ENCODE data around the gene CLDN20. TPM values are rescaled to one million over a fixed set of nuclear protein-coding genes. Genes with fewer than 3 reads are reported as not detected.
A peak's percentile ranks its signal among the peaks of the same experiment; 100 is the strongest.

Gene CLDN20
- total and polyA plus RNA-seq, 10 of the 15 experiments (the other 5 are each of a cell fraction or from before 2014, with no cell fraction given), result 0.13 to 0.23 TPM; not detected in 8

DNA sequence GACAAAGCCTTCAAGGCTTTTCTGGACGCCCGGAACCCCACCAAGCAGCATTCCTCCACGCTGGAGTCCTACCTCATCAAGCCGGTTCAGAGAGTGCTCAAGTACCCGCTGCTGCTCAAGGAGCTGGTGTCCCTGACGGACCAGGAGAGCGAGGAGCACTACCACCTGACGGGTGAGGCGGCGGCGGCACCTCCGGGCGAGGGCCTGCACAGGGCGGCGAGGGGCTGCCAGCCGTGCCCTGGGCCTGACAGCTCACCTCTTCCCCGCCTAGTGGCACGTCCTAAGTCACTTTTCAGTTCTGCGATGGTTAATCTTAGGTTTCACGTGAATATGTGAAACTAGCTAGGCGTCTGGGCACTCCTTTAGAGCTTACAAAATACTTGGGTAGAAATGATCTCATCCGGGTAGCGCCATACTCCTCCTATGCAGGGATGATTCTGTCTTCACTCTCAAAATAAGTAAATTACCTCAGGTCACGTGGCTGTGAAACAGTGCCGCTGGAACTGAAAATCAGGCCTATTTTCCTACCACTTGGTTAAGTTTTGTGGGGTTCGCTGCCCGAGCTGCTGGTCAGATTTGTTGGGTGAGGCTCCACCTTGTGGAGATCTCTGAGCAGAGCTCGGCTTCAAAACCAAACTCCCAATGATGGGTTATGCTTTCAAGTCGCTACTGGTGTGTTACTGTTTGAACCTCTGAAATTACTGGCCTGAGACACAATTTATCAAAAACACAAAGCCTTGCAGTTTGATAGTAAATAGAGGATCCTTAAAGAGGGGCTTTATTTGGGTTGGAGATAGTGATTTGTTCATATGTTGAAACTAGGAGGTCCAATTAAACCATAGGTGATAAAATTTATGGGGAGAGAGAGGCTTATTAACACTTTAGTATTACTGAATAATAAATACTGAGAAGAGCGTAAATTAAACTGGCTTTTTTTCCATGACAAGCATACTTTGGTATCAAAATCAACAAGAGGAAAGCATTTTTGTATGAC lies 15.5 kb upstream of the CLDN20 start:
- ChIA-PET POLR2A (interaction anchor here (0.5 to 1.4 kb wide), 3 partner anchors 63 to 192 kb away, joined by 3 to 8 read pairs (median 6); no protein-coding TSS in a partner anchor), CTCF (interaction anchor here (0.7 to 8.5 kb wide), 32 partner anchors 9 to 574 kb away, joined by 3 to 228 read pairs (median 4); partner anchors contain the start of gene CLDN20), RAD21 (ENCODE audit: unreplicated experiment) (interaction anchor here (0.7 to 10.1 kb wide), 21 partner anchors 11 to 574 kb away, joined by 3 to 178 read pairs (median 5); no protein-coding TSS in a partner anchor), SMC1A (ENCODE audit: uncharacterized antibody, unreplicated experiment) (interaction anchor here (0.6 to 11.0 kb wide), 34 partner anchors 8 to 575 kb away, joined by 3 to 224 read pairs (median 5); partner anchors contain the start of genes CLDN20 and TFB1M)
- Histone ChIP-seq H2AFZ (ENCODE audit: control insufficient read depth, low read depth, low read length) (no peak overlapping the region), H3K9me3 (replicated peaks; ENCODE audit: control insufficient read depth, insufficient read depth, low read length) (no peaks in the 10 kb centered on the region), H3K4me1 (ENCODE audit: control insufficient read depth, insufficient read depth, low read length) (peaks cover 4% of the 10 kb centered on the region; the same call in 1 of the 2 replicates), H3K79me2 (ENCODE audit: control insufficient read depth, insufficient read depth, low read length) (no peaks in the 10 kb centered on the region), H3K36me3 (ENCODE audit: control insufficient read depth in 2 of 2, insufficient read depth in 2 of 2, low read length in 1 of 2) (peaks cover 11 to 12% of the 10 kb centered on the region in 2 experiments), H4K20me1 (ENCODE audit: control insufficient read depth, insufficient read depth) (no peaks in the 10 kb centered on the region), H3K9ac (ENCODE audit: control insufficient read depth, insufficient read depth, low read length) (no peak overlapping the region), H3K27ac (ENCODE audit: control insufficient read depth, insufficient read depth) (no peak overlapping the region), H3K27me3 (replicated peaks in 1 of 2; ENCODE audit: control insufficient read depth in 2 of 2, insufficient read depth in 2 of 2, low read length in 1 of 2) (no peaks in the 10 kb centered on the region), H3K4me3 (no peak overlapping the region), H3K4me2 (ENCODE audit: control insufficient read depth, insufficient read depth) (no peak overlapping the region)
- BruUV-seq (replicated peaks), result no TSS peak
- intact Hi-C loops (cut with micrococcal nuclease; ENCODE audit: unreplicated experiment), result loop anchor here (1.0 to 10.0 kb wide), 4 partner anchors 71 to 571 kb away; no protein-coding TSS in a partner anchor
- WGBS (ENCODE audit: insufficient coverage, insufficient replicate concordance, low lambda C conversion rate, missing lambda C conversion rate), result 57% methylated on average over 30 of the region's 30 CpGs
- ATAC-seq (peak; percentile 88), FAIRE-seq (peak; percentile 66), DNase-seq (ENCODE audit: low read depth, low spot score) (peak; percentile 36)
- in situ Hi-C loops (cut with MboI), result no loop called here
- TF ChIP-seq PAX5 (IDR thresholded peaks at IDR 0.05; ENCODE audit: borderline replicate concordance, low read depth, low read length), result no peak
- no peak for TF ChIP-seq EZH2 (IDR thresholded peaks at IDR 0.05; ENCODE audit: borderline replicate concordance, control insufficient read depth, low read depth, low read length)
- TF ChIP-seq ZSCAN29 (IDR thresholded peaks at IDR 0.05), result no peak
- TF ChIP-seq RUNX3 (IDR thresholded peaks at IDR 0.05; ENCODE audit: low read length), result peak; percentile 54
- TF ChIP-seq, protein P1, sequence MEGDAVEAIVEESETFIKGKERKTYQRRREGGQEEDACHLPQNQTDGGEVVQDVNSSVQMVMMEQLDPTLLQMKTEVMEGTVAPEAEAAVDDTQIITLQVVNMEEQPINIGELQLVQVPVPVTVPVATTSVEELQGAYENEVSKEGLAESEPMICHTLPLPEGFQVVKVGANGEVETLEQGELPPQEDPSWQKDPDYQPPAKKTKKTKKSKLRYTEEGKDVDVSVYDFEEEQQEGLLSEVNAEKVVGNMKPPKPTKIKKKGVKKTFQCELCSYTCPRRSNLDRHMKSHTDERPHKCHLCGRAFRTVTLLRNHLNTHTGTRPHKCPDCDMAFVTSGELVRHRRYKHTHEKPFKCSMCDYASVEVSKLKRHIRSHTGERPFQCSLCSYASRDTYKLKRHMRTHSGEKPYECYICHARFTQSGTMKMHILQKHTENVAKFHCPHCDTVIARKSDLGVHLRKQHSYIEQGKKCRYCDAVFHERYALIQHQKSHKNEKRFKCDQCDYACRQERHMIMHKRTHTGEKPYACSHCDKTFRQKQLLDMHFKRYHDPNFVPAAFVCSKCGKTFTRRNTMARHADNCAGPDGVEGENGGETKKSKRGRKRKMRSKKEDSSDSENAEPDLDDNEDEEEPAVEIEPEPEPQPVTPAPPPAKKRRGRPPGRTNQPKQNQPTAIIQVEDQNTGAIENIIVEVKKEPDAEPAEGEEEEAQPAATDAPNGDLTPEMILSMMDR (IDR thresholded peaks at IDR 0.05 in 2 of 3, conservative IDR thresholded peaks at IDR 0.05 in 1 of 3; ENCODE audit: control insufficient read depth in 2 of 3, extremely low read depth in 1 of 3, insufficient read depth in 1 of 3, low read depth in 3 of 3, low read length in 3 of 3), result peak; percentile 67 to 70 (median 69); a peak in 5 of 6 replicates
- TF ChIP-seq MTA2 (IDR thresholded peaks at IDR 0.05; ENCODE audit: low read depth), result no peak
- TF ChIP-seq, protein P2, sequence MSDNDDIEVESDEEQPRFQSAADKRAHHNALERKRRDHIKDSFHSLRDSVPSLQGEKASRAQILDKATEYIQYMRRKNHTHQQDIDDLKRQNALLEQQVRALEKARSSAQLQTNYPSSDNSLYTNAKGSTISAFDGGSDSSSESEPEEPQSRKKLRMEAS (IDR thresholded peaks at IDR 0.05; ENCODE audit: low read depth, low read length), result no peak
- TF ChIP-seq IRF4 (IDR thresholded peaks at IDR 0.05; ENCODE audit: low read depth, low read length), result no peak
- TF ChIP-seq SRF (IDR thresholded peaks at IDR 0.05; ENCODE audit: low read depth in 2 of 2, low read length in 2 of 2), result no peak
- no peak for TF ChIP-seq CBFB (IDR thresholded peaks at IDR 0.05; ENCODE audit: low read depth)
- TF ChIP-seq ESRRA (IDR thresholded peaks at IDR 0.05; ENCODE audit: low read length), result no peak
- TF ChIP-seq, protein P3, sequence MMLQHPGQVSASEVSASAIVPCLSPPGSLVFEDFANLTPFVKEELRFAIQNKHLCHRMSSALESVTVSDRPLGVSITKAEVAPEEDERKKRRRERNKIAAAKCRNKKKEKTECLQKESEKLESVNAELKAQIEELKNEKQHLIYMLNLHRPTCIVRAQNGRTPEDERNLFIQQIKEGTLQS (IDR thresholded peaks at IDR 0.05; ENCODE audit: borderline replicate concordance, extremely low read depth, low read depth, low read length), result 0 out of 2 replicates have a peak, but pooled peaks have one; percentile 3
- TF ChIP-seq, protein P4, sequence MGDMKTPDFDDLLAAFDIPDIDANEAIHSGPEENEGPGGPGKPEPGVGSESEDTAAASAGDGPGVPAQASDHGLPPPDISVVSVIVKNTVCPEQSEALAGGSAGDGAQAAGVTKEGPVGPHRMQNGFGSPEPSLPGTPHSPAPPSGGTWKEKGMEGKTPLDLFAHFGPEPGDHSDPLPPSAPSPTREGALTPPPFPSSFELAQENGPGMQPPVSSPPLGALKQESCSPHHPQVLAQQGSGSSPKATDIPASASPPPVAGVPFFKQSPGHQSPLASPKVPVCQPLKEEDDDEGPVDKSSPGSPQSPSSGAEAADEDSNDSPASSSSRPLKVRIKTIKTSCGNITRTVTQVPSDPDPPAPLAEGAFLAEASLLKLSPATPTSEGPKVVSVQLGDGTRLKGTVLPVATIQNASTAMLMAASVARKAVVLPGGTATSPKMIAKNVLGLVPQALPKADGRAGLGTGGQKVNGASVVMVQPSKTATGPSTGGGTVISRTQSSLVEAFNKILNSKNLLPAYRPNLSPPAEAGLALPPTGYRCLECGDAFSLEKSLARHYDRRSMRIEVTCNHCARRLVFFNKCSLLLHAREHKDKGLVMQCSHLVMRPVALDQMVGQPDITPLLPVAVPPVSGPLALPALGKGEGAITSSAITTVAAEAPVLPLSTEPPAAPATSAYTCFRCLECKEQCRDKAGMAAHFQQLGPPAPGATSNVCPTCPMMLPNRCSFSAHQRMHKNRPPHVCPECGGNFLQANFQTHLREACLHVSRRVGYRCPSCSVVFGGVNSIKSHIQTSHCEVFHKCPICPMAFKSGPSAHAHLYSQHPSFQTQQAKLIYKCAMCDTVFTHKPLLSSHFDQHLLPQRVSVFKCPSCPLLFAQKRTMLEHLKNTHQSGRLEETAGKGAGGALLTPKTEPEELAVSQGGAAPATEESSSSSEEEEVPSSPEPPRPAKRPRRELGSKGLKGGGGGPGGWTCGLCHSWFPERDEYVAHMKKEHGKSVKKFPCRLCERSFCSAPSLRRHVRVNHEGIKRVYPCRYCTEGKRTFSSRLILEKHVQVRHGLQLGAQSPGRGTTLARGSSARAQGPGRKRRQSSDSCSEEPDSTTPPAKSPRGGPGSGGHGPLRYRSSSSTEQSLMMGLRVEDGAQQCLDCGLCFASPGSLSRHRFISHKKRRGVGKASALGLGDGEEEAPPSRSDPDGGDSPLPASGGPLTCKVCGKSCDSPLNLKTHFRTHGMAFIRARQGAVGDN (IDR thresholded peaks at IDR 0.05), result no peak
- TF ChIP-seq STAT1 (conservative IDR thresholded peaks at IDR 0.05), result no peak
- TF ChIP-seq RCOR1 (conservative IDR thresholded peaks at IDR 0.05; ENCODE audit: low read depth, low read length), result no peak

Data from GM12878 (cell line).